Stimulated activated CD8-positive, alpha-beta memory T cell treated with anti-CD3 and anti-CD28 coated beads, Interleukin-12 subunit alpha, Interleukin-12 subunit beta, amount 100 ng/mL, for 24 hours (primary cell): ENCODE data around the gene CTNNA2.
"Not testable (repeated sequence)": the region's sequence is repeated elsewhere in the genome, so short reads cannot be mapped to it uniquely, and the experiment has no call there.

Experiments
- DNase-seq: peaks from one replicate; pipeline ENCODE4 v3.0.0-alpha.2; 2020; ENCODE audit errors: extremely low read depth

The CTNNA2 gene

DNA sequence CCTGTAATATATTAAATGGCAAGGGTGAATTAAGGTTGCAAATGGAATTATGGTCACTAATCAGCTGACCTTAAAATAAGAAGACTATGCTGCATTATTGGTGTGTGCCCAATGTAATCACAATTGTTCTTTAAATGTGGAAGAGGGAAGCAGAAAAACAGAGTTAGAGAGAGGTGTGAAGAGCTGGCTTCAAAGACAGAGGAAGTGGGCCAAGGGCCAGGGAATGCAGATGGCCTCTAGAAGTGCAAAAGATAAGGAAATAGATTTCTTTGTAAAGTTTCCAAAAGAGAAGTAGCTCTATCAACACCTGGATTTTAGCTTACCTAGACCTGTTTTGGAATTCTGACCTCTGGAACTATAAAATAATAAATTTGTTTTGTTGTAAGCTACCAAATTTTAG is 515.7 kb downstream of the CTNNA2 start:
- DNase-seq = no peak

DNA sequence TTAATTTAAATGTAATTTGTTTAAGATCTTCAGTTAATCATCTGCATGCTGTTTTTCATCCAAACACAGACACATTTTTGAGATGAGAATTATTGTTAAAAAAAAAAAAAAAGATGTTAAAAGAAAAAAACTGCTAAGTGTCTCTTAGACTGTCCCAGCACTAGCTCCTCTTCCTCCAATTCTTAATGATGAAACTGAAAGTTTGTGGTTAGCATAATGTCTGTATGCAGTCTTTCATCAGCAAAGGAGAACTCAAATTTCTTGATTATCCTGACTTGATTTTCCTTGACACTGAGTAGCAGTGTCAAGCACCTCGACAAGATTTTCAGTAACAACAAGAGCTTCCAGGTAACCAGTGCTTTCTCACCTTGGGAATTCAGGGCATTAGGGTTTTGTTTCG is 517.3 kb downstream of the CTNNA2 start:
- DNase-seq = no peak

- DNase-seq = not testable (repeated sequence)
These were observed 519.8 kb downstream of the CTNNA2 start for GRCh38 chr2:80032684-80033083.

DNA sequence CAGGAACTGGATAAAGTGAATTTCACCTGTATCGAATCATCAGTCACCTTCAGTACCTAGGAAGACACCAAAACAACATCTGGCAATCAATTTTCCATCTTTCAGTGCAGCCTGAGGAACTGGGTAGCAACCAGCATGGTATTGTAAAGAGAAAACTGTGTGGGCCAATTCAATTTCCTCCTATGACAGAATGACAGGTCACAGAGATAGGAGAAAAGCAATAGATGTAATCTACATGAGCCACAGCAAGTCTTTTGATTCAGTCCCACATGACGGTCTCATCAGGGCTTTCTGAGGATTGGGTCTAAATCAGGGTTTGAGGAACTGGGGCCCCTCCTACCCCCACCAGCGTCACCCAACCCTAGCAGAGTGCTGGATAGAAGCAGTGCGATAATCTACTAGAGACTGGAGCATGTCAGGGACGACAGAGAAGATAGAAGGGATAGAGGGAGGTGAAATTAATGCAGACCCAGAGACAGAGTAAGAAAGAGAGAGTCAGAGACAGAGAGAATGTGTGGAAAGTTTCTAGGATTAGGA is 523.0 kb downstream of the CTNNA2 start:
- DNase-seq = no peak

DNA sequence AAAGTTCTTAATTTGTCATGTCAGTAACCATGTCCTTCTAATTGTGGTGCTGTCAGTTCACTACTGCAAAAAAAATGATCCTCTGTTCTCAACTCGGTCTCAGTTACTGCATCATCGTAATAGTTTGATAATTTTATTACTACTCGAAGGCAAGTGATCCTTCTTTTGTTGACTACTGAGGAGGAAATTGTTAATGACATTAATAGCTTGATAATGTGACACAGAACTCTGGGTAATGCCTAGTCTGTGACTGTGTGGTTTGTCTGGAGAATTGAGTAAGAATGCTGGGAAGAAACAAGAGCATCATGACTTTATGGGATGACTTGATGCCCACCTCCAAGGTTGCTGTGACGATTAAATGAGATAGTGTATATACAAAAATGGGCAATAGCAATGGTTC is 524.5 kb downstream of the CTNNA2 start:
- DNase-seq = no peak

GRCh38 chr2:80040226-80040625 is 527.4 kb downstream of the CTNNA2 start:
- no peak for DNase-seq

DNA sequence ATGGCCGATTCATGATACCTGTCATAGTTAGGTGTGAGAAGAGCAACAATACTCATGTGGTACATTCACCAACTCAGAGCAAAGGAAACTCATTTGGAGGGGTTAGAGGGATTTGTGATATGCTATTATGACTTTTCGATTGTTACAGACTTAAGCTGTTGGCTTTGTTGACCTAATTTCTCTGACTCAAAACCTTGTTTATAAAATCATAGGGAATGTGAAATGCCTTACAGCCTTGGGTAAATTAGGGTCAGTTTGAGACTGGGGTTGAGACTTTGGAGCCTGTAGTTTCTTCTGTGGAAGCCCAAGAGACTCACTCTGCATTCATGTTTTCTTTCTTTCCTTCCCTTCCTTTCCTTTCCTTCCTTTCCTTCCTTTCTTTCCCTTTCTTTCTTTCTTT is 529.8 kb downstream of the CTNNA2 start:
- DNase-seq = no peak

DNA sequence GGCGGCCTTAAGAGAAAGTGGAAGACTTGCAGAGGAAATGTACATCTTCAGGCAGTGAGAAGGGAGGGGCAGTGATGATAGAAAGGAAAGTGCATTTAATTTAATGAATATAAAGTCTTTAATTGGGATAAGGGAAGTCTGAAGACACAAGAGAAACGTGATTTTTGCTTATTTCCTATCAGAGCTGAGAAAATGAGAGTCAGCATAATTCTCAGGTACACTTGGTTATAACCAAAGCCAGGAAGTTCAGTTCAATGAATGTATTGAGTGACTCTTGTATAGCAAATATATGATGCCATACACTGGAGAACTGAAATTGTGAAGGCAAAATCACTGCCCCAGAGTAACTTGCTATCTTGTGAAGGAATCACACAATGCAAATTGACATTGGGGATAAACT is 535.4 kb downstream of the CTNNA2 start:
- no peak for DNase-seq

DNA sequence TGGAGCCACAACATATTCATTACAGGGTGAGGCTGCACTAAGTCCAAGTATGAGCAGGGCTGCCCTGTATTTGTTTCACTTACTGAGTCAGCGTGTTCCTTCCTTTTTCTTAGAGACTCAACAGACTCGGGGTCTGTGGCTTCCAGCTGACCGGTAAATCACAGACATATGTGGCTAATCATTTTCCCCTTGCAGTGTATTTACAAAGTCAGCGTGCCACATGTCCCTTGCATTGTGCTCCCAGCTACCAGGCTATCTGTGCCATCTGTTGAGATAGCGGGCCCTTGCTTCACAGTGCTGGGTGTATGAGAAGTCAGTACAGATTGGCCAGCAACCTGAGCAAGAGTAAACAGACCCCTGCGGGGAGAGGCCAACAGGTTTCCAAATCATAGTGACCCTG is 537.4 kb downstream of the CTNNA2 start:
- DNase-seq = no peak

DNA sequence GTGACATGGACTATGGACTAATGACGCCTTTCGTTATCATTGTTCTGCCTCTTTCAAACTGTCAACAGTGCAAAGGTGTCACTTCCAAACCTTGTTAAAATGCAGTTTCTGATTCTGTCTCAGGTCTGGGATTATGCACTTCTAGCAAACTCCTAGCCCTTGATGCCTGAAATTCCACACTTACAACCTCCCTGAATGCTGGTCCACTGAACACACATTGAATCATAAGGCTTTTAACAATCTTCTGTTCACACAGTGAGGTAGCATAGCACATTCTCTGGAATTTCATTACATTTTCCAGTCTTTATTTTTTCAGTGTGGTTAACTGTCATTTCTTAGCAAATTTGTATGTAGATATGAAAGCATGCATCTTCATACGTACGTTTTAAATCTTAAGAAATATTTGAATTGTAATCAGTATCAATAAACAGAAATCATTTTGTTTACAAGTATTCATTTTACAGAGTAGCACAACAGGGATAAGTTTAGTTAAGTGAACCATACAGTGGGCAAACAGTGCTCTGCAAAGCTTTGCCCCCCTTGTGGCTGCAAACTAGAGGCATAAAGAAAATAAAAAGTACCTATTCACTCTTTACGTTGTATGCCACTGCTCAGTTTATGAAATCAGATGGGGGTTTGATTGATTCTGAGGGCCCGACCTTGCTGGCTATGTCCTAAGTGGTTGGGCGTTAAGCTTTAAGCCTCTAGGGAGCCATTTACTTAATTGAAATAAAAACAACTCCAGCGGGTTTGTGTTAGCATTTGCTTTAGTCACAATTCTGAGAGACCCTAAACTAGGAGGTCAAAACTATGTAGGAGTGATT is 540.9 kb downstream of the CTNNA2 start:
- DNase-seq = no peak

- no peak for DNase-seq
These were observed 541.5 kb downstream of the CTNNA2 start for GRCh38 chr2:80054346-80054675.

DNA sequence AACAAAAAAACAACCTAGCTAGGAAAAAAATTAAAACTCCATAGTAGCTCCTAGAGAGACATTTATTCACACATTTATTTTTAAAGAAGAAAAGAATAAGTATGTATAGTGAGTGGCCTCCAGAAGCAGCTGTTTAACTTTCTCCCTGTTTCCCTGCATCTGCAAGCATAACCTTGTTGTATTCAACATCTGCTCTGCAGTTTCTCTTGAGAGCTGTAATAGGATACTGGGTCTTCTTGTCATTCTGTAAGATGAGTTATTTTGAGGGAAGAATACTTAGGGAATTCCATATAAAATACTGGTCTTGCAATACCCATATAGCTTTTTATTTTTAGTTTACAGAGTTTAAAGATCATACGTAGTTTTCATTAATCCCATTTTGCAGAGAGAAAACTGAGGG is 545.1 kb downstream of the CTNNA2 start:
- DNase-seq = no peak

GRCh38 chr2:80058562-80058961 is 545.7 kb downstream of the CTNNA2 start:
- no peak for DNase-seq

- no peak for DNase-seq
These were observed 546.6 kb downstream of the CTNNA2 start for GRCh38 chr2:80059447-80059846.

DNA sequence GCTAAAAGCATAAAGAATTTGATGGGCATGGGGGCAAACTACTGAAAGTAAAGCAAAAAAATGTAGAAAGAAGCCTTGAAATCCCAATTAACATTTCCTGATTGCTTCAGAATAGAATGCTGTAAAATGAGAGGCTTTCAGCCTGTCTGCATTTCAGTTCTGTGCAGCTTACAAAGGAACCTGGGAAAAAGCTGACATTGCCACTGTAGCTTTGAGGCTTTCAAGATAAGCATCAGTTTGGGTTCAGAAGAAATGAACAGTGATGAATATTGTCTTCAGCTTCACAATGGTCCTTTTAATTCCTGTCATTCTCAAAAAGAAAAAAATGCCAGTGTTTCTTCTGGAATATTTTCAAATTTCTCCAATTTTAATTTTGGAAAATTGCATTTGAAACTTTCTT is 549.0 kb downstream of the CTNNA2 start:
- no peak for DNase-seq

GRCh38 chr2:80062298-80062697 is 549.4 kb downstream of the CTNNA2 start:
- DNase-seq = no peak

DNA sequence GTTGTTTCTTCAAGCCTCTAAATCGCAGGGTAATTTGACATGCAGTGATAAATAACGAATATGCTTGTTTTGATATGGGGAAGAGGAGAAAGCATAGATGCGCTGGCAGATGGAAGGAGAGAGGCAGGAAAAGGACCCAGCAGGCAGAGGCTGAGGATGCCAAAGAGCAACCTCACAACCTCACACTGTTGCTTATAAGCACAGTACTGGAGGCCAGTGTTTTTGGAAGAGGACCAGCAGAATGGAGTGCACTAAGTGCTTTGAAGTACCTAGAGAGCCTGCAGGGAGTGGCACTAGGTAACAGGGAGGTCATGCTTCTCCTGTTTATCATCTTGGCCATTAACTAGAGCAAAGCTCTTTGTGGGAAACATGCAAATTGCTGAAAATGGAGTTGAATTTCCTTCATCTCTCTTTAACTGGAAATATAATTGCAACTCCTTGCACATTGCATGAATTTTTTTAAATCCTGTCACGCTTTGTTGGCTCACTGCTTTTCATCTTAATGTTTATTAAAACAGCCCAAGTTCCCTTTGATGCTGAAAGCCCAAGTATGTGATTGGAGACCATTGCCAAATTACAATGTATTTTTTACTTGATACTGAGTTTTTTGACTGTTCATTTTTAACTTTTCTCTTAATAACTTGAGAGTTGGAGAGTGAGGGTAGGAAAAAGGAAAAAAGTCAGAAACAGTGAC is 555.3 kb downstream of the CTNNA2 start:
- no peak for DNase-seq

- no peak for DNase-seq
These were observed 557.7 kb downstream of the CTNNA2 start for GRCh38 chr2:80070587-80070986.

GRCh38 chr2:80071941-80072340 is 559.1 kb downstream of the CTNNA2 start:
- no peak for DNase-seq

DNA sequence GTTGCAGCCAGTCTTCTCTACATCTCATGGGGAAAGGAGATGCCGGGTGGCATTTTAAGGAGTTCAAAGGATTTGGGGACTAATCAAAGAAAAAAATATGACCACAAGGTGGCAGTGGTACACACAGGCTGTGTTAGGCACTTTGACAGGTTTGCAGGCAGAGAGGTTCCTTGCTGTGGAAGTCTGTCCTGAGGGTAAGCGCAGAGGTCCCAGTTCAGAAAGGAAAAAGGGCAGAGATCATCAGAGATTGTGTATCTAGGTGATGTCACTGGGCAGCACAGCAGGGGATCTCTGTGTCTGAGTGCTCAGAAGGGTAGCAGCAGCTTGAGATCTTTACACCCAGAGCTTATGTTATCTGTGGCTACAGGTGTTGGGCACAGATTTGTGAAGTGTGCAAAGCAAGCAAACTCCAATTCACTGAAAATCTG is 560.3 kb downstream of the CTNNA2 start:
- DNase-seq = no peak

GRCh38 chr2:80074321-80075070 is 561.6 kb downstream of the CTNNA2 start:
- DNase-seq = no peak

DNA sequence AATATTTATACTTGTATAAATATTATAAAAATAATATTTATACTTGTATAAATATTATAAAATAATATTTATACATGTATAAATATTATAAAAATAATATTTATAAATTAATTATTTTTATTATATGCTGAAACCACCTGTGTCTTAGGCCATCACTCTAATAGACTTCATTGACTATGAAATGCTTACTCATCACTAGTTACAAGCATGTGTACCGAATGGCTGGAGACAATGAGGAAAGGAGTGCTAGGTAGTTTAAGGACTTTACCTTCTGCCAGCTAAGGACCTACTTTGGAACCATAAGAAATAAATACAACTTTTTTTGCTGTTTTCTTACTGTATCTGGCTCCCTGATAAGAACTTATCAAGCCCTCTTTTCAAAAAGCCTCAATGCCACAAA is 562.9 kb downstream of the CTNNA2 start:
- no peak for DNase-seq
